NCI-H748 (cell line): ENCODE measurements around the gene HOXA9.
A peak's percentile ranks its signal among the peaks of the same experiment; 100 is the strongest.

Experiments used
- DNase-seq: peaks from one replicate; lab custom pipeline; 2025; ENCODE audit not compliant: unreplicated experiment; lab: John Stamatoyannopoulos, UW

Gene HOXA9

DNA sequence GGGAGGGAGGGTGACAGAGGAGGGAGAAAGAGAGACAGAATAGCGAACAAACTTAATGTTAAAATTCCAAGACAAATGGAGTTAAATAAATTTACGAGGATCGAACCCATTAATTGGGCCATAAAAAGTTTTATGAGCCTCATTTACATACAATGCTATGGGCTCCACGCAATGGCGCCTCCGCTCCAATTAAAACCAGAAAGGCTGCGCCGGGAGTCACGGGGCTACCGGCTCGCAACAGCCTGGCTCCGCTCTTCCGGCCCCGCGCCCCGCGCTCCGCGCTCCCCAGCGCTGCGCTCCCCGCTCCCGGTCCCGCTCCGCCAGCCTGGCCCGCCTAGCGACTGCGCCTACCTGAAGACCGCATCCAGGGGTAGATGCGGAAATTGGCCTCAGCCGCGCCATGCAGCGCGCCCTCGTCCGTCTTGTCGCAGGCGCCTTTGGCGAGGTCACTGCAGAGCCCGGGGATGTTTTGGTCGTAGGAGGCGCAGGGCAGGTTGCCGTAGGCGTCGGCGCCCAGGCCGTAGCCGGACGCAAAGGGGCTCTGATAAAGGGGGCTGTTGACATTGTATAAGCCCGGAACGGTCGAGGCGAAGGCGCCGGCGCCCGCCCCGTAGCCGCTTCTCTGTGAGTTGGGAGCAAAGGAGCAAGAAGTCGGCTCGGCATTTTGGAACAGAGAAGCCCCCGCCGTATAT, 9.4 kb downstream of the HOXA9 start:
- DNase-seq: no peak

GRCh38 chr7:27154901-27155815, 10.2 kb downstream of the HOXA9 start:
- no peak for DNase-seq

DNA sequence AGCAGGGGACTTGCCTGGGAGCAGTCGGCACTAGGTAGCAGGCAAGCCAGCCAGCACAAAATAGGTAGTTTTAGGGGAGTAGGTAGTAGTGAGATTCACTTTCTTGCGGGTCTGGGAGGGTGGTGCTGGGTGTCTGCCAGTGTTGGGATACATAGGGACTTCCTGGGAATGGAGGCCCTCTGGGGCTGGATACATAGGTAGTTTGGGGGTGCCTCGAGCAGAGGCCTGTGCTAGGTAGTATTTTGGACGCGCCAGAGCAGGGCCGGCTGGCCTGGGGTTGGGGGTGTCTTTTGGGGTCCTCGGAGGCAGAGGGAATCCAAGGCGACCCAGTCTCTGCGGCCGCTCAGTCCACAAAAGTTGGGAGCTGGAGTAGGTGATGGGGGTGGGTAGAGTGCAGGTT, 11.0 kb downstream of the HOXA9 start:
- DNase-seq: no peak

DNA sequence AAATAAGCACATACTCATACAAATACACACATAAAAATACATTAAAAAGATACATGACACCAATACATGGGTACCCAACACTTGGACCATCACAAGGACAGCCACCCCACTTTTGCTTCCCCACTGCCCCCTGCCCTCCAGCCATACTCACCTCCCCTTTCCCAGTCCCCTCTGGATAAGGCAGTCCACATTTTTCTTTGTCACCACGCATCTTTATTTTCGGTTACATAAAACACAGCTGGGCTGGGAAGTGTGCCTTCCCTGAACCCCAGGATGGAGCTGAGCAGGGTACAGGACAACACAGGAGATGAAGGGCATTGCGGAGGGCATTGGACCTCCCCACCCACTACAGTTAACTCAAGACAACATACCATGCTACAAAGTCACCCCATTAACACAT, 11.8 kb downstream of the HOXA9 start:
- no peak for DNase-seq

DNA sequence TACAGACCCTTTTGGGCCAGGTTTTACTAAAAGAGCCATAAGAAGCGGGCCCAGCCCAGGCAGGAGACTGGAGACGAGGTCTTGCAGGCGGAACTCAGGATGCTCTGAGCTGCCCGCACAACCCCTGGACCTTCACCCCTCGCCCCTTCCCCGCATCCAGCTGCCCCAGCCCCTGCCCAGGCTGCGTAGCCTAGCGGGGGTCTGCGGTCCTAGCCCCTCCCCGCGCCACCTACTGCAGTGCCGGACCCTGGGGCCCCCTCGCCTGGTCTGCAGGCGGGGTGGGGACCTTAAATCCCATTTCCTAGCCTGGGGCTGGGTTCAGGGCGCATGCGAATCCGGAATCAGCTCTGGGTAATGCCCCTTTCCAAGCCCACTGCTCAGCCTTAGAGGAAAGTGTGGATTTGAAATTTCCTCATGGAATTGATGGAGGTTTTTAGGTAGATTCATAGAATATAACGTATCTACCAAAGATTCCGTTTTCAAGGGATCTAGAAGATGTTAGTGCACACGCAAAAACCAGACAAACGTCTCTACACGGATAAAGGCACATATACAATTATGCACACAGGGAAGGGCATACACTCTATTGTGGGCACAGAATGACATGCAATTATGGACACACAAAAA, 12.4 kb downstream of the HOXA9 start:
- no peak for DNase-seq

DNA sequence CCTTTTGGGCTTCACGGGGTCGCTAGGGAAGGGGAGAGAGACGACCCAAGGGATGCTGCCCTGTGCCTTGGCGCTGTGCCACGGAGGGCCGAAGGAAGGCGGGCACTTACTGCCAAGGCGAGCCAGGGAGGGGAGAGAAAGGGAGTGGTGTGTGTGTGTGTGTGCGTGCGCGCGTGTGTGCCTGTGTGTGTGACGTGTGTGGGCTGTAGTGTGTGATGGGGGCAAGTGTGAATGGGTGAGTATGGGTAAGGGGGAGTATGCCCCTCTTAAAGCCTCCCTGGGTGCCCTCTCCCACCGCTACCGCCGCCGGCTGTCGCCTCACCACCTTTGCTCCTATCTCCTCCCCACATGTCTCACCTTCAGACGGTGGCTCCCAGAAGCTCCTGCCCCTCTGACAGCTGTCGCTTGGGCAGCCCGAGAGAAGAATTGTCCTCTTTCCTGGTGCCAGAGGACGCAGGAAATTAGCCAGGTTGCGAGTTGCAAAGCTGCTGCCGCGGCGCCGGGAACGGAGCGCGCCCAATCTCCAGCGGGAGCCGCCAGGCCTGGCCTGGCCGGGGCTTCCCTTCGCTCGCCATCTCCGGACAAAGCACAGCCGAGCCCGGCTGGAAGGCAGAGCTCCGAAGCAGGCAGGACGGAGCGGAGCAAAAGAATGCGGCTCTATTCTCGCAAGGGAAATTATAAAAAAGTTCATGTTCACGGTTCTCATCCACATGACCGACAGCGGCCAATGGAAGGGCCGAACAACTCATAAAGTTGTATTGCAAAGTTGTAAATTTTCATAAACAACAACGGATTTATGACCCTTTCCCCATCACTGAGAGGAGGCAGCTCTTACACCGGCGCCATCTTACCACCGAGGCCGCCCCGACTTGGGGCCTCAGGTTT, 13.2 kb downstream of the HOXA9 start, which contains the start of gene HOXA3:
TSS of gene HOXA3 (minus strand) at position 653 of the 885 bp plus-strand sequence. CDS start 41,943 bp downstream, outside the sequence.
- peak; percentile 50 for DNase-seq

- no peak for DNase-seq
Observed at GRCh38 chr7:27151341-27151930, 13.9 kb downstream of the HOXA9 start.

GRCh38 chr7:27150568-27151340, 14.6 kb downstream of the HOXA9 start:
- DNase-seq: peak; percentile 89

GRCh38 chr7:27149842-27150567, 15.3 kb downstream of the HOXA9 start:
- peak; percentile 52 for DNase-seq

DNA sequence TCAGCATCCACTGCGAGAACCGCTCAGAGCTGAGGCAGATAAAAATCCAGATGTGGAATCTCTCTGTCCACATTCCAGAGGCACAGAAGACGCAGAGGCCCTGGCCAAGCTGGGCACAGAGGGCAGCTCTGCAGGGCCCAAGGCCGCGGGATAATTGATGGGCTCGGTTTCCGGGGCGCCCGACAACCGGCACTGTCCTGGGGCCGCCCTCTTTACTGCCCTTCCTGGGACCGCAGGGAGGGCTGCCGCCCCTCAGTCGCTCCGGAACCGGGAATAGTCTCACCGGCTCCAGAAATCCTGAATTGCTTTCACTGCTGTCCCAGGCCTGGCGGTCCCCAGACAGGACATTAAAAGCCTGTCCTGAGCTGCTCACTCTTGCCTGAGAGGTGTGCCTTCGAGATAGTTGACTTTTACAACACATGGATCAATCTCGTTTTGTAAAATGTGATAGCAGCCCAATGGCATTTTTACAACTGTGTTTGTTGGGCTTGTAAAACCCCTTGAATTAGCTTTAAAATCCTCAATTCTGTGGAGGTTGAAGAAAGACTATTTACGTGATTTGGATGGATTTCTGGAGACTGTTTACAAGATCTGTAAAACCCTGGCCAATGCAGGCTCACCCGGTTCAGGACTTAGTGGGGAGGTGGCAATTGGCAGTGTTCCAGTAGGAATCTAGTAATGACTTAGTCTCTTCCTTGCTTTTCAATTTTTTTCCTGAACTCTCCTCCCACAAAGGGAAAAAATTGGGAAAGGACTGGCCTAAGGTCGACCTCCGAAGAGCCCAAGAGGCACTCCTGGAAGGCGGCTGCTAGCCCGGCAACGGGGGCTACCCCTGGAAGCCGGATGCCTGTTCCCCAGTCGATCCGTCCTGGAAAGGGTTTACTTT, 16.3 kb downstream of the HOXA9 start:
- peak; percentile 18 for DNase-seq

GRCh38 chr7:27148031-27148755, 17.1 kb downstream of the HOXA9 start:
- DNase-seq: peak; percentile 75

DNA sequence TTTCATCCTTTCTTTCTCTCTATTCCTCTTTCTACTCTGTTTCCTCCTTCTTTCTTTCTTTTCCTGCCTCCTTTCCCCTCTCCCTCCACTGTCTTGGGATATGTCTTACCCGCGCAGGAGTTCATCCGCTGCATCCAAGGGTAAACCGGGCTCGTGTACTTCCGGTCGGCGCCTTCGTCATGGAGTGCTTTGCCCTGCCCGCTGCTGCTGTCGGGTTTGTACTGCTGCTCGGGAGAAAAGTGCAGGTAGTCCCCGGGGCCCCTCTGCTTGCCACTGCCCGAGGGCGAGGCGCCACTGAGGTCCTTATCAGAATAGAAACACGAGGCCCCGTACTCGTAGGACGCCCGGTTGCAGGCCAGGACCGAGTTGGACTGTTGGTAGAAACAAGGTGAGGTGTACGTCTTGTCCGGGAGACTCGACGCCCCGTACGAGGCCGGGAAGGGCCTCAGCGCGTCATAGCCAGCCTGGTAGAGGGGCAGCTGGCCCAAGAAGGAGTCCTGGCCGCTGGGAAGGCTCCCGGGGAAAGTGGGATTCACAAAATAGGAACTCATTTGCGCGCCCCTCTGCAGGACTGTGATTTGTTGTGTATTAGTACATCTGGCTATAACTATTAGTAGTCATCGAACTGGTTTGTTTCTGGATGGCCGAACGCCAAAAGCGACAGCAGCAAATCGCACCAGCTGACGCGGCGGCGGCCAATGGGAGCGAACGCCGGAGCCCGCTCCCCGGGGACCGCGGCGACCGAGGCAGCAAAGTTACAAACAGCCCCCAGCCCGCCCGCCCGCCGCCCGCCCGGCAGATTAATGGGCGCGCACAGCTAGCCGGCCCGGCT, 17.9 kb downstream of the HOXA9 start, which contains the start of gene HOXA6:
TSS of gene HOXA6 (minus strand) at position 576 of the 832 bp plus-strand sequence. CDS start at position 551, 25 bp downstream.
- DNase-seq: peak; percentile 84

DNA sequence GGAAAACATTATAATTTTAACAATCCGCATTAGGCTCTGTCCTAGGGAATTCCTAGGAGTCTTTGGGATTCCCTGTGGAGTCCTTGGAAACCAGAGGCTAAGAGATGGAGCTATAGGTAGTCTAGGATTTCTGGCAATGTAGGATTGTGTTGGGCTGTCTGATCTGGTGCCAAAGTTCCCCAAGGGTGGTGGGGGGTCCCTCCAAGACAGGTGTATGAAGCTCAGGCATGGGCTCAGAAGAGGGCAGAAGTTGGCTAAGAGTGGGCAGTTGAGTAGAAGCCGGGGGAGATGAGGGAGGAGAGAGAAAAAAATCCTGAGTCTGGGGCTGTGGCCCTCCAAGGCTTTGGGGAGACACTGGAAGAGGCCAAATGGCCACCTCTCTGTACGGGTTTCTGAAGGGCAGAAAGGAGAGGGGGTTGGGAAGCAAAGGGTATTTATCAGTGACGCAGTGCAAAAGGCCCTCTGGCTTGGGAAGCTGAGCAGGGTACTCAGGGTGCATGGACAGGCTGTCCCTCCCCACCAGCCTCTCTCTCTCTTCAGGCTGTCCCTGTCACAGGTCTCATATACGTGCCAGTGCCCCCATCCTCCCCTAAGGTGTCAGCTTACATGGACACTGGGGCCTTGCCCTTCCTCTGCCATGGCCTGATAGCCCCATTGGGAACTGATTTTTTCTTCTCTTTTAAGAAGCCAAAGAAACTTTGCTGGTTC, 18.7 kb downstream of the HOXA9 start:
- peak; percentile 27 for DNase-seq

GRCh38 chr7:27145914-27146412, 19.4 kb downstream of the HOXA9 start:
- DNase-seq: no peak

- no peak for DNase-seq
Observed at GRCh38 chr7:27145165-27145913, 20.0 kb downstream of the HOXA9 start.
